Panc1 (cell line): Measurements from ENCODE around the gene SMOC2. TPM values are rescaled to one million over a fixed set of nuclear protein-coding genes. Genes with fewer than 3 reads are reported as not detected.

Experiments used
- ATAC-seq: fragments of 200-7000 bp; cut with Tn5 transposase; 2 replicates; pipeline ENCODE4 v1.9.1; 2020; ENCODE audit warnings: mild to moderate bottlenecking, moderate library complexity
- BruUV-seq: library from RNA; stranded (reverse); fragments of 400-500 nt; replicated peaks from 2 replicates; lab custom pipeline; 2021; lab: Mats Ljungman, UMichigan
- CTCF ChIA-PET: fragments of 300-600 bp; sonication (Branson Sonifier 250); formaldehyde crosslinking; loops from one replicate; lab custom pipeline; 2022; ENCODE audit warnings: antibody characterized with exemption; lab: Charles Lee
- POLR2A ChIA-PET: fragments of 300-600 bp; sonication (Branson Sonifier 250); formaldehyde crosslinking; loops from one replicate; lab custom pipeline; 2022; ENCODE audit warnings: antibody characterized with exemption; lab: Charles Lee
- DNase-seq: peaks from one replicate; pipeline ENCODE4 v3.0.0-alpha.2; 2010; ENCODE audit warnings: low read depth, low spot score
- H3K27ac ChIP-seq: 2 replicates; pipeline ENCODE4 v1.5.1; 2011; ENCODE audit warnings: mild to moderate bottlenecking, low read length, inconsistent platforms
- H3K27me3 ChIP-seq: fragments of 200-500 bp; sonication (Bioruptor generic); 2 replicates; pipeline ENCODE4 v1.6.0; 2014; ENCODE audit warnings: low read length, inconsistent platforms; ENCODE audit not compliant: control insufficient read depth, insufficient read depth
- H3K36me3 ChIP-seq: fragments of 200-500 bp; sonication (Bioruptor generic); 2 replicates; pipeline ENCODE4 v1.5.1; 2014; ENCODE audit warnings: inconsistent platforms, mild to moderate bottlenecking, low read length, moderate library complexity; ENCODE audit not compliant: control insufficient read depth, insufficient read depth
- H3K4me1 ChIP-seq: 2 replicates; pipeline ENCODE4 v1.5.1; 2011; ENCODE audit warnings: inconsistent platforms, mild to moderate bottlenecking, low read length, moderate library complexity; ENCODE audit not compliant: control insufficient read depth, insufficient read depth
- H3K4me3 ChIP-seq, 2 experiments: 2 replicates each; pipeline ENCODE4 v1.5.1; 2011 to 2012; ENCODE audit warnings: low read depth in 2 of 2, low read length in 2 of 2, mild to moderate bottlenecking in 2 of 2, inconsistent platforms in 1 of 2, moderate library complexity in 1 of 2
- H3K9me3 ChIP-seq: fragments of 200-500 bp; sonication (Bioruptor generic); 2 replicates; pipeline ENCODE4 v1.5.1; 2014; ENCODE audit warnings: low read depth, mild to moderate bottlenecking, inconsistent platforms, low read length, moderate library complexity; ENCODE audit not compliant: control insufficient read depth, insufficient read depth
- CTCF ChIP-seq: fragments of 450-650 bp; IDR thresholded peaks from 2 replicates; pipeline ENCODE4 v1.5.1; 2017; ENCODE audit warnings: mild to moderate bottlenecking
- POLR2AphosphoS5 ChIP-seq: IDR thresholded peaks from 2 replicates; pipeline ENCODE4 v1.6.1; 2012; ENCODE audit warnings: mild to moderate bottlenecking, low read depth, low read length, moderate library complexity
- SIN3A ChIP-seq: IDR thresholded peaks from 2 replicates; pipeline ENCODE4 v1.6.1; 2012; ENCODE audit warnings: low read depth, mild to moderate bottlenecking, low read length, moderate library complexity, borderline replicate concordance; ENCODE audit not compliant: insufficient read depth
- TCF7L2 ChIP-seq: IDR thresholded peaks from 2 replicates; pipeline ENCODE4 v1.6.1; 2011; ENCODE audit warnings: mild to moderate bottlenecking, low read depth, low read length, inconsistent platforms
- in situ Hi-C: cut with HindIII; loops from 2 replicates; pipeline ENCODE4 v1.10.0; 2016; ENCODE audit warnings: low sequenced_read_pairs, low pct_unique_long_range_greater_than_20kb
- intact Hi-C: fragments of 100-400 bp; cut with micrococcal nuclease; formaldehyde crosslinking; loops from one replicate; pipeline ENCODE4 v1.10.0; 2022; ENCODE audit not compliant: unreplicated experiment
- total RNA-seq: library from RNA; stranded (reverse); gene quantifications from one replicate; pipeline ENCODE4 v1.2.1, GENCODE V29; 2021; ENCODE audit not compliant: unreplicated experiment
- TF ChIP-seq, protein P1 (sequence below), 2 experiments: IDR thresholded peaks; 2 replicates each; pipeline ENCODE4 v1.6.1; 2011 to 2012; ENCODE audit warnings: low read depth in 2 of 2, control low read depth in 1 of 2, low read length in 1 of 2, mild to moderate bottlenecking in 1 of 2, moderate library complexity in 1 of 2; ENCODE audit not compliant: insufficient read depth in 1 of 2

Gene SMOC2
- total RNA-seq, 1 experiment from 2014 or later, result 0.13 TPM

GRCh38 chr6:168545428-168545827 is 104.4 kb downstream of the SMOC2 start:
- intact Hi-C loops, result no loop called here
- ATAC-seq, result no peak
- no peak for DNase-seq
- TF ChIP-seq SIN3A (no peak), CTCF (no peak), TCF7L2 (no peak), POLR2AphosphoS5 (no peak)
- TF ChIP-seq, protein P1, sequence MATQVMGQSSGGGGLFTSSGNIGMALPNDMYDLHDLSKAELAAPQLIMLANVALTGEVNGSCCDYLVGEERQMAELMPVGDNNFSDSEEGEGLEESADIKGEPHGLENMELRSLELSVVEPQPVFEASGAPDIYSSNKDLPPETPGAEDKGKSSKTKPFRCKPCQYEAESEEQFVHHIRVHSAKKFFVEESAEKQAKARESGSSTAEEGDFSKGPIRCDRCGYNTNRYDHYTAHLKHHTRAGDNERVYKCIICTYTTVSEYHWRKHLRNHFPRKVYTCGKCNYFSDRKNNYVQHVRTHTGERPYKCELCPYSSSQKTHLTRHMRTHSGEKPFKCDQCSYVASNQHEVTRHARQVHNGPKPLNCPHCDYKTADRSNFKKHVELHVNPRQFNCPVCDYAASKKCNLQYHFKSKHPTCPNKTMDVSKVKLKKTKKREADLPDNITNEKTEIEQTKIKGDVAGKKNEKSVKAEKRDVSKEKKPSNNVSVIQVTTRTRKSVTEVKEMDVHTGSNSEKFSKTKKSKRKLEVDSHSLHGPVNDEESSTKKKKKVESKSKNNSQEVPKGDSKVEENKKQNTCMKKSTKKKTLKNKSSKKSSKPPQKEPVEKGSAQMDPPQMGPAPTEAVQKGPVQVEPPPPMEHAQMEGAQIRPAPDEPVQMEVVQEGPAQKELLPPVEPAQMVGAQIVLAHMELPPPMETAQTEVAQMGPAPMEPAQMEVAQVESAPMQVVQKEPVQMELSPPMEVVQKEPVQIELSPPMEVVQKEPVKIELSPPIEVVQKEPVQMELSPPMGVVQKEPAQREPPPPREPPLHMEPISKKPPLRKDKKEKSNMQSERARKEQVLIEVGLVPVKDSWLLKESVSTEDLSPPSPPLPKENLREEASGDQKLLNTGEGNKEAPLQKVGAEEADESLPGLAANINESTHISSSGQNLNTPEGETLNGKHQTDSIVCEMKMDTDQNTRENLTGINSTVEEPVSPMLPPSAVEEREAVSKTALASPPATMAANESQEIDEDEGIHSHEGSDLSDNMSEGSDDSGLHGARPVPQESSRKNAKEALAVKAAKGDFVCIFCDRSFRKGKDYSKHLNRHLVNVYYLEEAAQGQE (IDR thresholded peaks at IDR 0.05; ENCODE audit: insufficient read depth in 1 of 2, low read depth in 2 of 2, low read length in 1 of 2), result no peak
- ChIA-PET CTCF (interaction anchor here (0.6 kb wide), 1 partner anchor 128 kb away, joined by 3 read pairs; no protein-coding TSS in a partner anchor), POLR2A (no interaction called here)
- in situ Hi-C loops, result no loop called here
- H3K4me1 ChIP-seq, result no peaks in the 10 kb centered on the region
- H3K36me3 ChIP-seq, result no peaks in the 10 kb centered on the region
- no TSS peak for BruUV-seq
- H3K4me3 ChIP-seq, result no peak overlapping the region
- peaks cover 14% of the 10 kb centered on the region for H3K27me3 ChIP-seq
- no peaks in the 10 kb centered on the region for H3K9me3 ChIP-seq
- no peak overlapping the region for H3K27ac ChIP-seq

DNA sequence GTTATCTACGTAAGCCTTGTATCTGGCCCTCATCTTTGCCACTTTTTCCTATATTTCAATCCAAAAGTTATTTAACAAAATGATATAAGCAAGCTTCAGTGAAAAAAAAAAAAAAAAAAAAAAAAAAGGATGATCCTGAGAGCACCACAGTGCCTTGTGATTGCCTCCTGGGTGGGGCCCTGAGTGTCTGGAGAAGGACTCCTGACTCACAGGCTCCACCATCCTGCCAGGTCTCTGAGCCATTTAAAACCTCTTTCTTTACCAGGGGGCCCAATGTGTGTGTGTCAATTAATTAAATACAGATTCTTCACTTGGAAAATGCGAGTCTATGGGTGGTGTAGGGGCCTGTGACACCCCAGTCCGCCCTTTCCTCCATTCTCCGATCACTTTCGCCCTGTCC is 105.2 kb downstream of the SMOC2 start:
- Histone ChIP-seq H3K27ac (no peak overlapping the region), H3K9me3 (no peaks in the 10 kb centered on the region), H3K4me3 (no peak overlapping the region), H3K36me3 (no peaks in the 10 kb centered on the region), H3K27me3 (peaks cover 13% of the 10 kb centered on the region), H3K4me1 (no peaks in the 10 kb centered on the region)
- ChIA-PET POLR2A (no interaction called here), CTCF (interaction anchor here (0.6 kb wide), 1 partner anchor 127 kb away, joined by 3 read pairs; no protein-coding TSS in a partner anchor)
- TF ChIP-seq, protein P1 (IDR thresholded peaks at IDR 0.05; ENCODE audit: insufficient read depth in 1 of 2, low read depth in 2 of 2, low read length in 1 of 2), result no peak
- TF ChIP-seq SIN3A, result no peak
- BruUV-seq, result no TSS peak
- intact Hi-C loops, result no loop called here
- ATAC-seq (no peak), DNase-seq (no peak)
- in situ Hi-C loops, result no loop called here
